RWPE2 (cell line): ENCODE data around the gene MAPK8.

Experiments
- ATAC-seq: fragments of 200-7000 bp; cut with Tn5 transposase; 3 replicates; pipeline ENCODE4 v1.9.1; 2021; ENCODE audit warnings: low read depth
- DNase-seq: peaks from one replicate; pipeline ENCODE4 v3.0.0-alpha.2; 2020; ENCODE audit warnings: low spot score
- H3K27ac ChIP-seq: fragments of 450-650 bp; 2 replicates; pipeline ENCODE4 v1.5.1; 2017; ENCODE audit warnings: mild to moderate bottlenecking; ENCODE audit not compliant: poor library complexity, severe bottlenecking
- H3K27me3 ChIP-seq: fragments of 250-450 bp; sonication (Bioruptor Pico); 2 replicates; pipeline ENCODE4 v1.5.1; 2021; ENCODE audit warnings: mild to moderate bottlenecking, moderate library complexity; ENCODE audit not compliant: insufficient read depth, poor library complexity, severe bottlenecking
- H3K36me3 ChIP-seq: fragments of 250-450 bp; sonication (Bioruptor Pico); 2 replicates; pipeline ENCODE4 v1.5.1; 2020; ENCODE audit warnings: low read depth, mild to moderate bottlenecking, moderate library complexity
- H3K4me1 ChIP-seq: fragments of 250-450 bp; sonication (Bioruptor Pico); 2 replicates; pipeline ENCODE4 v1.5.1; 2021; ENCODE audit warnings: mild to moderate bottlenecking, moderate library complexity; ENCODE audit not compliant: insufficient read depth, poor library complexity, severe bottlenecking
- H3K4me3 ChIP-seq: fragments of 250-450 bp; sonication (Bioruptor Pico); 2 replicates; pipeline ENCODE4 v1.5.1; 2021; ENCODE audit warnings: mild to moderate bottlenecking, moderate library complexity; ENCODE audit not compliant: severe bottlenecking
- H3K9me3 ChIP-seq: fragments of 250-450 bp; sonication (Bioruptor Pico); 2 replicates; pipeline ENCODE4 v1.5.1; 2021; ENCODE audit warnings: mild to moderate bottlenecking, moderate library complexity; ENCODE audit not compliant: severe bottlenecking
- TF ChIP-seq, protein P1 (sequence below): fragments of 450-650 bp; IDR thresholded peaks from one replicate; pipeline ENCODE4 v1.5.1; 2017; ENCODE audit warnings: mild to moderate bottlenecking, moderate library complexity; ENCODE audit not compliant: poor library complexity, severe bottlenecking

The MAPK8 gene

DNA sequence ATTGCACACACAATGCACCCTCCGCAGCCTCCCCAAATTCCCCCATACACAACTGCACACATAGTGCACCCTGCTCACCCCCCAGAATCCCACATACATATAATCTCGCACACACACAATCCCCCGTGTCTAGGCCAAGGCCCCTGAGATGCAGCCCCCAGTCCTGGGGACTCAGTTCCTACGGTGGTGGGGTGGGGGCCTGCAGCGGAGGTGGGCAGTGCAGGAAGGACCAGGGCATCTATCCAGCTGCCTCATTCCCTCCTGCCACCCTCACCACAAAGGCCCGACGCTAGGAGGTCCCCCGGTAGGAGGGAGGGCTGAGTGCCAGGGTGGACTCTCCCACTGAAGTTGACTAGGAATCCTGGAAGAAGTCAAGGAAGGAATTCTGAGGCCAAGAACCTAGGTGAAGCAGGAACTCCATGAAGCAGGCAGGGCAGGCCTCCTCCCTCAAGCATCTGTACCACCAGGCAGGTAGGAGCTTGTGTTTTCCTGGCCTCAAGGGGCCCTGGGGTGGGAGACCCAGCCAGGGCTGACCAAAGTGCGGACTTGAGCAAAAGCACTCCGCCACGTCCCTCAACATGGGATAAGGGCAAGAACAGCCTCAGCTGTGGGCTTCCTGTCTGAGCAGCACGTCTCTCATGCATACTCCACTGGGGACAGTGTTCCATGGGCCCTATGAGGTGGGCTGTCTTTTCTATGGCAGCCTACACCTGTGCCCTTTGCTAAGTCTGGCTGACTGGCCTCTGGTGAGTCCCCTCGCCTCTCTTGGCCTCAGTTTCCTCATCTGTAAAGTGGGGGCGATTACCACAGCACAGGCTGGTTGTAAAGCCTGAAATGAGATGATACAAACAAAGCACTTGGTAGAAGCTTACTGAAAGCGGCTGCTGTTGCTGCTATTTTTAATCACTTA, 145.7 kb downstream of the MAPK8 start:
- no peak overlapping the region for H3K4me3 ChIP-seq
- no peaks in the 10 kb centered on the region for H3K27me3 ChIP-seq
- ATAC-seq = no peak
- no peaks in the 10 kb centered on the region for H3K4me1 ChIP-seq
- H3K9me3 ChIP-seq = no peaks in the 10 kb centered on the region
- peak; percentile 32 for DNase-seq
- no peak overlapping the region for H3K27ac ChIP-seq
- TF ChIP-seq, protein P1, sequence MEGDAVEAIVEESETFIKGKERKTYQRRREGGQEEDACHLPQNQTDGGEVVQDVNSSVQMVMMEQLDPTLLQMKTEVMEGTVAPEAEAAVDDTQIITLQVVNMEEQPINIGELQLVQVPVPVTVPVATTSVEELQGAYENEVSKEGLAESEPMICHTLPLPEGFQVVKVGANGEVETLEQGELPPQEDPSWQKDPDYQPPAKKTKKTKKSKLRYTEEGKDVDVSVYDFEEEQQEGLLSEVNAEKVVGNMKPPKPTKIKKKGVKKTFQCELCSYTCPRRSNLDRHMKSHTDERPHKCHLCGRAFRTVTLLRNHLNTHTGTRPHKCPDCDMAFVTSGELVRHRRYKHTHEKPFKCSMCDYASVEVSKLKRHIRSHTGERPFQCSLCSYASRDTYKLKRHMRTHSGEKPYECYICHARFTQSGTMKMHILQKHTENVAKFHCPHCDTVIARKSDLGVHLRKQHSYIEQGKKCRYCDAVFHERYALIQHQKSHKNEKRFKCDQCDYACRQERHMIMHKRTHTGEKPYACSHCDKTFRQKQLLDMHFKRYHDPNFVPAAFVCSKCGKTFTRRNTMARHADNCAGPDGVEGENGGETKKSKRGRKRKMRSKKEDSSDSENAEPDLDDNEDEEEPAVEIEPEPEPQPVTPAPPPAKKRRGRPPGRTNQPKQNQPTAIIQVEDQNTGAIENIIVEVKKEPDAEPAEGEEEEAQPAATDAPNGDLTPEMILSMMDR = no peak
- H3K36me3 ChIP-seq = no peaks in the 10 kb centered on the region

DNA sequence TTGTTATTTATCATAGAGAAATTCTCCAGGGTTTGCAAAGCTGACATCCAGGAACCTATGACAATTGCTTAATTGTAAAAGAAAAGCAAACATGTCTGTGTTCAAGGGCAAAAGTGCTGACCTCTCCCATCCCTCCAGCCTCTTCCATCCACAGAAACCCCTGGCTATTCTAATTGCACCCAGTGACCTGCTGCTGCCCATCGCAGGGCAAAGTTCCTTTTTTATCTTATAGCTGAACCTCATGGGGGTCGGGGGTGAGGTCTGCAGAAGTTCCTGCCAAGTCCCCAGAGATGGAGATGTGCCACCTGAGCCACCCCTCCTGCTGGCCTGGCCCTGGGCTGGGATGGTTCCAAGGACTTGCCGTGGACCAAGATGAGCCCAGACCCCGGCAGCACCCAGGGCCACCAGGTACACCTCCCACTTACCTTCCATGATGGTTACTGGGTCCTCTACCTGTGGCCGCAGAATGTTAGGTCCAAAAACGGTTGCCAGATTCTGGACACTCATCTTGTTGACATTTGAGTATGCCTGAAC, 146.5 kb downstream of the MAPK8 start:
- H3K27ac ChIP-seq = no peak overlapping the region
- peak; percentile 32 for DNase-seq
- TF ChIP-seq, protein P1 = no peak
- ATAC-seq = no peak
- H3K27me3 ChIP-seq = no peaks in the 10 kb centered on the region
- H3K4me3 ChIP-seq = no peak overlapping the region
- no peaks in the 10 kb centered on the region for H3K4me1 ChIP-seq
- no peaks in the 10 kb centered on the region for H3K36me3 ChIP-seq
- no peaks in the 10 kb centered on the region for H3K9me3 ChIP-seq

DNA sequence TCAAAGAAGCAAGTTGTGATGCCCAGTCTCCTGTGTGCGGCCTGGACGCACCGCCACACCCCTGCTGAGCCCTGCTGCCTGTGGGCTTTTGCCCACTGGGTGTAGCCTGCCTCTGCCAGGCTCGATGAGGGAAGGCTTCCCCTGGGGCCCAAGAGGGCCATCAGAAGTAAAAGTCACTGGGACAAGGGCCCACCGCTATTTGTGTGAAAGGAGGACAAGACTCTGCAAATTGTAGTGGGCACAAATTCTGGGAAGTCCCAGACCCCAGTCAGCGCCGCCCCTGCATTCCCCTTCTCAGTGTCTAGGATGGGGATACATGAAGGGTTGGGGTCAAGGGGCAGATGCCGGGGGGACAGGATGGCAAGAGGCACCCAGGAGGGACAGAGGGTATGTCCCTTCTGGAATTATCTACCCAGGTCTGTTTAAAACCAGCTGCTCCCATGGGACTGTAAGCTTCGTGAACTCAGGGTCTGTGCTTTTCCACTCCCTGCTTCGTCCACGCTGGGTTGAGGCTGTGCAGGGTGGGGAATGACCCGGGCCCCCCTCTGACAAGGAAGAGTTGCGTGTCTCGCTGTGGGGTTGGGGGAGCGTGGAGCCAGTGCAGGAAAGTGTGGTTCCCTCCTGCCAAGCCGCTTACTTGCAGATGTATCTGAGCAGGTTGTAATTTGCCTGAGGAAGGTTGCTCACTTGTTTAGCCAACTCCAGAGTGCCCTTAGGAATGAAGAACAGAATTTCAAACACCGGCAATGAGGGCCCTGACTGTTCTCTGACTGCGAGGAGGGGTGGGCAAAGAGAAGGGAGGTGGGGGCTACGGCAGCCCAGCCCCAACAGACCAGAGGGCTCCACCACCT, 147.2 kb downstream of the MAPK8 start:
- ATAC-seq (no peak), DNase-seq (peak; percentile 39)
- H3K36me3 ChIP-seq = no peaks in the 10 kb centered on the region
- H3K4me1 ChIP-seq = no peaks in the 10 kb centered on the region
- no peaks in the 10 kb centered on the region for H3K27me3 ChIP-seq
- TF ChIP-seq, protein P1 = no peak
- H3K9me3 ChIP-seq = no peaks in the 10 kb centered on the region
- no peak overlapping the region for H3K27ac ChIP-seq
- H3K4me3 ChIP-seq = no peak overlapping the region

DNA sequence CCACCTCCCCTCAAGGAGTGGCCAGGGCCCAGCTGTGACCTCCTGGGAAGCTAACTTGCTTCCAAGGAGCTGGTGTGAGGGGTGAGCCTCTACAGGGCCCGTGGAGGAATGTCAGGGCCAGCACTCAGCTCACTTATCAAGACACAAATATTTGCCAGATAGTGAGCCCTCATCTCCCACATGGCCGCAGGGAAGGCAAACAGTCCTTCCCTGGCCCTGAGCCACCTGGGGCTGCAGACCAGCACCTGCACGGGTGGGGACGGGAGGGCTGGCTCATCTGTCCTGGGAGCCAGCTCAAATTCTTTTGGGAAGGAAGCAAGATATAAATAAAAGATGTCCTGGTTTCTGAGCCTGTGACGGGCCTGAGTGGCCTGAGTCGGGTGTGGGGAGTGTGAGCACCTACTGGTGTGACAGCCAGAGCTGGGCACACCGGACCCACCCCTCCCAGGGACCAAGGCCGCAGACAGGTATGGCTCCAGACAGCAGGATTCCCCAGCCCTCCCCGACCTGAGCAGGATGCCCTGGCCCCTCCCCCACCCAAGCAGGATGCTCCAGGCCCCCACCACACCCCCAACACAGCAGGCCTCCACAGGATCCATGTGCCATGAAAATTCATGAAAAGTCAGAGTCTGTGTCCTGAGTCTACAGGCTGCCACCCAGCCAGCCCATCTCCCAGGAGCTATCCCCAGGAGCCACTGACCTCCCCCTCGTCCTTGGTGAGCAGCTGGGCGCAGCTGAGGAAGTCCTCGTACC, 148.0 kb downstream of the MAPK8 start:
- H3K36me3 ChIP-seq = no peaks in the 10 kb centered on the region
- no peaks in the 10 kb centered on the region for H3K4me1 ChIP-seq
- DNase-seq = peak; percentile 47
- no peak overlapping the region for H3K4me3 ChIP-seq
- H3K27ac ChIP-seq = no peak overlapping the region
- H3K9me3 ChIP-seq = no peaks in the 10 kb centered on the region
- no peaks in the 10 kb centered on the region for H3K27me3 ChIP-seq
- TF ChIP-seq, protein P1 = no peak
- ATAC-seq = no peak
